Activated T-helper 1 cell treated with Interleukin-2 at 50 U/mL for 16 hours (primary cell): ENCODE measurements around the gene BSPH1.
"Not testable (repeated sequence)": the region's sequence is repeated elsewhere in the genome, so short reads cannot be mapped to it uniquely, and the experiment has no call there.

ENCODE experiments used
- DNase-seq: peaks from one replicate; pipeline ENCODE4 v3.0.0-alpha.2; 2020; ENCODE audit warnings: low read depth

The BSPH1 gene

GRCh38 chr19:47920107-47920506, 71.9 kb downstream of the BSPH1 start:
- DNase-seq = not testable (repeated sequence)
